HS-27A (cell line): ENCODE data around the gene PPP1R9B.
A peak's percentile ranks its signal among the peaks of the same experiment; 100 is the strongest.

ENCODE experiments used
- DNase-seq: peaks from one replicate; pipeline ENCODE4 v3.0.0-alpha.2; 2012; ENCODE audit warnings: low read depth, missing footprints

The PPP1R9B gene

GRCh38 chr17:50150354-50151040 is at the start of gene PPP1R9B:
Gene PPP1R9B, minus strand, starts transcription at chr17:50150677. Its CDS starts 164 bp downstream, at chr17:50150513.
- no peak for DNase-seq

- peak; percentile 81 for DNase-seq
Measured at GRCh38 chr17:50199803-50200456, 49.5 kb upstream of the PPP1R9B start.

GRCh38 chr17:50199211-50199802 is 48.8 kb upstream of the PPP1R9B start:
- DNase-seq: no peak

- DNase-seq: no peak
Measured at GRCh38 chr17:50198026-50198669, 47.7 kb upstream of the PPP1R9B start.

GRCh38 chr17:50196826-50197225 is 46.3 kb upstream of the PPP1R9B start:
- DNase-seq: peak; percentile 48

GRCh38 chr17:50196036-50196435 is 45.6 kb upstream of the PPP1R9B start:
- no peak for DNase-seq

- DNase-seq: no peak
Measured at GRCh38 chr17:50194934-50195865, 44.7 kb upstream of the PPP1R9B start.

GRCh38 chr17:50194140-50194933 is 43.9 kb upstream of the PPP1R9B start:
- DNase-seq: no peak

- DNase-seq: no peak
Measured at GRCh38 chr17:50192618-50193291, 42.3 kb upstream of the PPP1R9B start.

- no peak for DNase-seq
Measured at GRCh38 chr17:50192144-50192617, 41.7 kb upstream of the PPP1R9B start.

- DNase-seq: no peak
Measured at GRCh38 chr17:50191359-50192143, 41.1 kb upstream of the PPP1R9B start.

GRCh38 chr17:50190603-50191358 is 40.3 kb upstream of the PPP1R9B start:
- DNase-seq: no peak

GRCh38 chr17:50190293-50190602 is 39.8 kb upstream of the PPP1R9B start:
- DNase-seq: no peak

GRCh38 chr17:50189550-50190292 is 39.2 kb upstream of the PPP1R9B start:
- DNase-seq: no peak

GRCh38 chr17:50188921-50189549 is 38.6 kb upstream of the PPP1R9B start:
- DNase-seq: no peak

GRCh38 chr17:50188531-50188920 is 38.0 kb upstream of the PPP1R9B start:
- DNase-seq: no peak

GRCh38 chr17:50187751-50188530 is 37.5 kb upstream of the PPP1R9B start:
- no peak for DNase-seq
